HEK293T (cell line): ENCODE results near the gene C2CD3.
A peak's percentile ranks its signal among the peaks of the same experiment; 100 is the strongest.
"Not testable (repeated sequence)": the region's sequence is repeated elsewhere in the genome, so short reads cannot be mapped to it uniquely, and the experiment has no call there.

Source experiments
- CTCF ChIA-PET: fragments of 350-600 bp; formaldehyde crosslinking; extraction: SDS; loops from one replicate; lab custom pipeline; 2021; ENCODE audit warnings: antibody characterized with exemption, inconsistent platforms; lab: Yijun Ruan, JAX
- POLR2A ChIA-PET: fragments of 350-600 bp; formaldehyde crosslinking; extraction: SDS; loops from one replicate; lab custom pipeline; 2020; ENCODE audit warnings: antibody characterized with exemption, inconsistent platforms; lab: Yijun Ruan, JAX
- DNase-seq: peaks from one replicate; pipeline ENCODE4 v3.0.0; 2012; ENCODE audit warnings: mixed read lengths; ENCODE audit errors: extremely low spot score
- ARNT ChIP-seq: fragments of 450-650 bp; IDR thresholded peaks from 2 replicates; pipeline ENCODE4 v1.6.1; 2017; ENCODE audit warnings: mild to moderate bottlenecking
- BHLHE40 ChIP-seq: fragments of 450-650 bp; IDR thresholded peaks from 2 replicates; pipeline ENCODE4 v1.6.1; 2016; ENCODE audit warnings: mild to moderate bottlenecking, moderate library complexity, borderline replicate concordance
- CTBP1 ChIP-seq: fragments of 450-650 bp; IDR thresholded peaks from 2 replicates; pipeline ENCODE4 v1.6.1; 2016; ENCODE audit warnings: borderline replicate concordance
- ELF4 ChIP-seq: fragments of 450-650 bp; IDR thresholded peaks from 2 replicates; pipeline ENCODE4 v1.6.1; 2017; ENCODE audit warnings: antibody characterized with exemption
- FOXA1 ChIP-seq: fragments of 450-650 bp; IDR thresholded peaks from 2 replicates; pipeline ENCODE4 v1.6.1; 2016; ENCODE audit warnings: mild to moderate bottlenecking
- FOXK2 ChIP-seq: fragments of 450-650 bp; IDR thresholded peaks from 2 replicates; pipeline ENCODE4 v1.6.1; 2016; ENCODE audit warnings: mild to moderate bottlenecking
- FOXM1 ChIP-seq: fragments of 450-650 bp; IDR thresholded peaks from 2 replicates; pipeline ENCODE4 v1.6.1; 2017; ENCODE audit warnings: mild to moderate bottlenecking, borderline replicate concordance
- HDGF ChIP-seq: fragments of 450-650 bp; IDR thresholded peaks from 2 replicates; pipeline ENCODE4 v1.6.1; 2017; ENCODE audit warnings: antibody characterized with exemption, borderline replicate concordance
- L3MBTL2 ChIP-seq: fragments of 450-650 bp; conservative IDR thresholded peaks from 2 replicates; pipeline ENCODE4 v1.6.1; 2016; ENCODE audit warnings: mild to moderate bottlenecking
- LEF1 ChIP-seq: fragments of 450-650 bp; IDR thresholded peaks from 2 replicates; pipeline ENCODE4 v1.6.1; 2017; ENCODE audit warnings: mild to moderate bottlenecking, borderline replicate concordance
- NFRKB ChIP-seq: fragments of 450-650 bp; IDR thresholded peaks from 2 replicates; pipeline ENCODE4 v1.6.1; 2016; ENCODE audit warnings: mild to moderate bottlenecking, moderate library complexity
- SP1 ChIP-seq: fragments of 450-650 bp; IDR thresholded peaks from 2 replicates; pipeline ENCODE4 v1.6.1; 2017
- SUZ12 ChIP-seq: fragments of 450-650 bp; IDR thresholded peaks from 2 replicates; pipeline ENCODE4 v1.6.1; 2016; ENCODE audit warnings: mild to moderate bottlenecking
- TARDBP ChIP-seq: fragments of 450-650 bp; IDR thresholded peaks from 2 replicates; pipeline ENCODE4 v1.6.1; 2016
- ZNF384 ChIP-seq: fragments of 450-650 bp; IDR thresholded peaks from 2 replicates; pipeline ENCODE4 v1.6.1; 2016
- TF ChIP-seq, protein P1 (sequence below): fragments of 450-650 bp; IDR thresholded peaks from 2 replicates; pipeline ENCODE4 v1.6.1; 2016

The C2CD3 gene

DNA sequence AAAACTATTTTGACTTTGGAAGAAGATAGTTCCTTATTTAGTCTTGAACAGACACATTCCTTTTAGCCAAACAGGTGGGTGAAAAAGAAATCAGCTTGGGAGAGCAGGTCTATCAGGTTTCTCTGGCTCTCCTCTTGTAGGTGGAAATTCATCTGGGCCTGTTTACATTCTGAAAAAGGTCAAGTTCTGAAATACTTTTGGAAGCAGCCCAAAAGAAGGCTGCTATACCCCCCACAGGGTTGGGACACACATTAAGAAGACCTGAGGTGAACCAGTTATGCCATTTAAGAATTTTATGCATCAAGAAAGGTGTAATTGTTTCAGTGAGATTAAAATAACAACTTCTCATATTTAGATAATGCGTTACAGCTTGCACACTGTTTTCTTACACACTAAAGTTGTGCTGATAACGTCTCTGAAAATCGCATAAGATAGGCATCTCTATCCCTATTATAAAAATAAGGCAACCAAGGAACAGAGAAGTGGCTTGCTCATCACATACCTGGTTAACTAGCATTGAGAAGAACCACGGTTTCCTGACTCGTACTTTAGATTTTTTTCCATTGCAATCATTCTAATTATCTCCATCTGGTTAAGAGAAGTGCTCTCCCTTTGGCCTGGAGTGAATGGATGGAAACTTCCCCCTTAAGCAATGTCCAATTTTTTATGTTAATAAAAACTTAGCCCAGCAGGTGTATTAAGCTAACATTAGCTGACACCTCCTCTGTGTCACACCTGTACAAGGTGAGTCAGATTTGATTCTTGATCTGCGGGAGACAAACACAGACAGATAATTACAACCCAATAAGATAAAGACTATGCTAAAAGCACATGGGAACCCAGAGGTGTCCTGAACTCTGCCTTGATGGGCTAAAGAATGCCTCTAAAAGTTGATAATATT is 101.4 kb downstream of the C2CD3 start:
- no peak for TF ChIP-seq SUZ12
- no peak for TF ChIP-seq ELF4
- no peak for TF ChIP-seq NFRKB
- no peak for TF ChIP-seq TARDBP
- no peak for TF ChIP-seq LEF1
- no peak for TF ChIP-seq L3MBTL2
- TF ChIP-seq HDGF, result no peak
- TF ChIP-seq ZNF384, result no peak
- CTCF ChIA-PET, result no interaction called here
- POLR2A ChIA-PET, result interaction anchor here (1.0 kb wide), 1 partner anchor 87 kb away, joined by 5 read pairs; the partner anchor contains the start of gene UCP2
- no peak for DNase-seq

DNA sequence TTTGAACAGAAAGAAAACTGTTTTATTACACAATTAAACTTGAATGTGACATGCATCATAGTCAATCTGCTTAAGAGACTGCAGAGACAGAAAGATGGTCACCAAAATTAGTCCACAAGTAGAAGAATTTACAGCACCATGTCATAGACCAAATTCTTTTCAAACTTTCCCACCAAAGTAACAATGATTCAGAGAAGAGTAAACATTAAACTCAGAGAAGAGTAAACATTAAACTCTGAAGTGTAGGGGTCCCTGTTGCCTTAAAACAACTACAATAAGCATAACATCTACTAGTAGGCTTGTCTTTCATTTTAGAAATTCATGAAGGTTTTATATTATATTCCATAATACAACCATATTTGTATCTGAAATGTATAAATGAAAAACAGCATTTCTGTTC is 104.1 kb downstream of the C2CD3 start:
- POLR2A ChIA-PET, result interaction anchor here (0.6 kb wide), 1 partner anchor 174 kb away, joined by 4 read pairs; no protein-coding TSS in a partner anchor
- not testable (repeated sequence) for DNase-seq

DNA sequence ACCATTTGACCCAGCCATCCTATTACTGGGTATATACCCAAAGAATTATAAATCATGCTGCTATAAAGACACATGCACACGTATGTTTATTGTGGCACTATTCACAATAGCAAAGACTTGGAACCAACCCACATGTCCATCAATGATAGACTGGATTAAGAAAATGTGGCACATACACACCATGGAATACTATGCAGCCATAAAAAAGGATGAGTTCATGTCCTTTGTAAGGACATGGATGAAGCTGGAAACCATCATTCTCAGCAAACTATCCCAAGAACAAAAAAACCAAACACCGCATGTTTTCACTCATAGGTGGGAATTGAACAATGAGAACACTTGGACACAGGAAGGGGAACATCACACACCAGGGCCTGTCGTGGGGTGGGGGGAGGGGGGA is 105.3 kb downstream of the C2CD3 start:
- POLR2A ChIA-PET, CTCF ChIA-PET, DNase-seq: not testable (repeated sequence)

More for the DNA sequence above, 104.1 kb downstream of the C2CD3 start:
- CTCF ChIA-PET, result interaction anchor here (0.6 kb wide), 1 partner anchor 104 kb away, joined by 3 read pairs; no protein-coding TSS in a partner anchor

DNA sequence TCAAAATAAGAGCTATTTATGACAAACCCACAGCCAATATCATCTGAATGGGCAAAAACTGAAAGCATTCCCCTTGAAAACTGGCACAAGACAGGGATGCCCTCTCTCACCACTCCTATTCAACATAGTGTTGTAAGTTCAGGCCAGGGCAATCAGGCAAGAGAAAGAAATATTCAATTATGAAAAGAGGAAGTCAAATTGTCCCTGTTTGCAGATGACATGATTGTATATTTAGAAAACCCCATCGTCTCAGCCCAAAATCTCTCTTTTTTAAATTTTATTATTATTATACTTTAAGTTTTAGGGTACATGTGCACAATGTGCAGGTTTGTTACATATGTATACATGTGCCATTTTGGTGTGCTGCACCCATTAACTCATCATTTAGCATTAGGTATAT is 107.2 kb downstream of the C2CD3 start:
- POLR2A ChIA-PET, CTCF ChIA-PET, DNase-seq: not testable (repeated sequence)

DNA sequence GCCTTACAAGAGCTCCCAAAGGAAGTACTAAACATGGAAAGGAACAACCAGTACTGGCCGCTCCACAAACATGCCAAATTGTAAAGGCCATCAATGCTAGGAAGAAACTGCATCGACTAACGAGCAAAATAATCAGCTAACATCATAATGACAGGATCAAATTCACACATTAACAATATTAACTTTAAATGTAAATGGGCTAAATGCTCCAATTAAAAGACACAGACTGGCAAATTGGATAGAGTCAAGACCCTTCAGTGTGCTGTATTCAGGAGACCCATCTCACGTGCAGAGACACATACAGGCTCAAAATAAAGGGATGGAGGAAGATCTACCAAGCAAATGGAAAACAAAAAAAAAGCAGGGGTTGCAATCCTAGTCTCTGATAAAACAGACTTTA is 109.2 kb downstream of the C2CD3 start:
- DNase-seq, POLR2A ChIA-PET, CTCF ChIA-PET: not testable (repeated sequence)

DNA sequence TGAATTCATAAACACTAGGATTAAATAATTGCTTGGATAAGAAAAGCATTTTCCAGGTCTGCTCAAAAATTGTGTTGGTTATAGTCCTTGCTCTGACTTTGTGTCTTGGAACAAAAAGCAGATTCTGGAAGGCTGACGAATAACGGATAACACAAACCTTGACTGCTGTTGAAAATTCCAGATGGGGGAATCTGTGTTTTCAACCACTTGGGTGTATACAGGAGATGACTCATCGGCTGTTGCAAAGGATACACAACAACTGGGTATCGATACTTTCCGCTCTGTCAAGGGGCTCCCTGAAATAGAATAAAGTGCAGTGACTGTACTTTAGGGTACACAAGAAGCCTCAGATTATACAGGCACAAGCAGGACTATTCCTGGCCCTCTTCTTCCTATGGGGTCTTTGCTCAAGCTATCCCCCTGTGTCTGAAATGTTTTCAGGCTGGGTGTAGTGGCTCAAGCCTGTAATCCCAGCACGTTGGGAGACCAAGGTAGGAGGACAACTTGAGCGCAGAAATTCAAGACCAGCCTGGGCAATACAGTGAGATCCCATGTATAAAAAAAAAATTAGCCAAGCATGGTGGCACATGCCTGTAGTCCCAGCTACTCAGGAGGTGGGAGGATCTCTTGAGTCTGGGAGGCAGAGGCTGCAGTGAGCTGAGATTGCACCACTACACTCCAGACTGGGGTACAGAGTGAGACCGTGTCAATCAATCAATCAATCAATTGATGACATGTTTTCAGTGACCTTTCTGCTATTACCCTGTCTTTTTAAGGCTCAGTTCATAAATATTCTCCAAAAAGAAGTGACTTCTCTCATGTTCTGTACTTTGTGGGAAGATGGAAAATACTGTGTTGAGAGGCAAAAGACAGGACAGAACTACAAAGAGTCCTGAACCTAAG is 113.3 kb downstream of the C2CD3 start:
- ChIA-PET CTCF (no interaction called here), POLR2A (no interaction called here)
- DNase-seq, result no peak
- no peak for TF ChIP-seq FOXK2
- TF ChIP-seq, protein P1, sequence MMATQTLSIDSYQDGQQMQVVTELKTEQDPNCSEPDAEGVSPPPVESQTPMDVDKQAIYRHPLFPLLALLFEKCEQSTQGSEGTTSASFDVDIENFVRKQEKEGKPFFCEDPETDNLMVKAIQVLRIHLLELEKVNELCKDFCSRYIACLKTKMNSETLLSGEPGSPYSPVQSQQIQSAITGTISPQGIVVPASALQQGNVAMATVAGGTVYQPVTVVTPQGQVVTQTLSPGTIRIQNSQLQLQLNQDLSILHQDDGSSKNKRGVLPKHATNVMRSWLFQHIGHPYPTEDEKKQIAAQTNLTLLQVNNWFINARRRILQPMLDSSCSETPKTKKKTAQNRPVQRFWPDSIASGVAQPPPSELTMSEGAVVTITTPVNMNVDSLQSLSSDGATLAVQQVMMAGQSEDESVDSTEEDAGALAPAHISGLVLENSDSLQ, result peak; percentile 60

DNA sequence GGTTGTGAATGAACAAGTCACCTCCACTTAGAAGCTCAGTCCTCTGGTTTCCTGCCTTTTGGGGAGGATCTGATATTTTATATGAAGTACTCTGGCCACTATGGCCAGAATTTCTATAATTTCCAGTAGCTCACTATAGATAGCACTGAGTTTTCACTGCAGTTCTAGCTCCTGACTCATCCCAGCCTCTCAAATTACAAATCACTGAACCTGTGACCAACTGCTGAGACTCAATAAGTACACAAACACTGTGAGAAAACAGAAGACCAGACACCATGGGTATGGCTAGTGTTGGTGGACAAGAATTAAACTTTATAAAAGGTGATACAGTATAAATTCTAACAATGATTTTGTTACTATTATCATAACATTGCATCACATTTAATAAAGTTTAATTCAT is 114.9 kb downstream of the C2CD3 start:
- no peak for DNase-seq
- CTCF ChIA-PET, result no interaction called here
- POLR2A ChIA-PET, result no interaction called here
- TF ChIP-seq ELF4, result no peak
- TF ChIP-seq LEF1, result no peak

DNA sequence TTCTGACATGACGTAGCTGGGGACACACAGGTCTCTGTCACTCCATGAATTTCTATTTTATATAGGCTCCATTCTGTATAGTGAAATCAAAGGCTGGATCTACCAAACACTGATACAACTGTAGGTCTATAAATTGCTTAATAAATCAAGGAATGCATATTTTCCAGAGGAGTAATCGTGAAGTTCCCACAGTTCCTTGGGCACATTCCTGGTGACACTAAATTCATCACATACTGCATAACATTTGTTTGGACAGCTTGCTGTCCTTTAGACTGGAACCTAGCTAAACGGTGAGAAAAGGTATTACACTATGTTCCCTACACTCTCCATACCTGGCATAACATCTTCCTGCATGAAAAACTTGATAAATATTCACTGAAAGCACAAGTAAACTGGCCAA is 120.3 kb downstream of the C2CD3 start:
- no peak for TF ChIP-seq FOXM1
- no peak for TF ChIP-seq CTBP1
- TF ChIP-seq LEF1, result no peak
- TF ChIP-seq, protein P1, result no peak
- TF ChIP-seq ELF4, result no peak
- no peak for TF ChIP-seq SUZ12
- no peak for TF ChIP-seq ARNT
- no peak for TF ChIP-seq FOXK2
- TF ChIP-seq SP1, result no peak
- no peak for TF ChIP-seq HDGF
- TF ChIP-seq L3MBTL2, result no peak
- TF ChIP-seq BHLHE40, result no peak
- no peak for TF ChIP-seq ZNF384
- no peak for TF ChIP-seq TARDBP
- no peak for TF ChIP-seq NFRKB
- TF ChIP-seq FOXA1, result no peak
- ChIA-PET POLR2A (no interaction called here), CTCF (no interaction called here)
- DNase-seq, result no peak
